ENCODE results near the gene TANC2.
"Not testable (repeated sequence)": the region's sequence is repeated elsewhere in the genome, so short reads cannot be mapped to it uniquely, and the experiment has no call there.

The TANC2 gene

GRCh38 chr17:62964506-62964905 is 1.5 kb upstream of the TANC2 start:
- no peak for DNase-seq

GRCh38 chr17:62965174-62965685 is 805 bp upstream of the TANC2 start:
- DNase-seq = no peak

GRCh38 chr17:62966426-62967204 is 580 bp downstream of the TANC2 start:
- peak; percentile 20 for DNase-seq

GRCh38 chr17:62967205-62967529 is 1.1 kb downstream of the TANC2 start:
- DNase-seq = no peak

- peak; percentile 87 for DNase-seq
Measured at GRCh38 chr17:62968445-62968923, 2.4 kb downstream of the TANC2 start.

GRCh38 chr17:62970610-62971009 is 4.6 kb downstream of the TANC2 start:
- DNase-seq = no peak

- DNase-seq = no peak
Measured at GRCh38 chr17:62971853-62972252, 5.8 kb downstream of the TANC2 start.

- no peak for DNase-seq
Measured at GRCh38 chr17:62974788-62975187, 8.8 kb downstream of the TANC2 start.

- peak; percentile 83 for DNase-seq
Measured at GRCh38 chr17:62975206-62975605, 9.2 kb downstream of the TANC2 start.

GRCh38 chr17:62976643-62977231 is 10.7 kb downstream of the TANC2 start:
- not testable (repeated sequence) for DNase-seq

GRCh38 chr17:62980842-62981241 is 14.8 kb downstream of the TANC2 start:
- DNase-seq = no peak

GRCh38 chr17:62981933-62982332 is 15.9 kb downstream of the TANC2 start:
- peak; percentile 19 for DNase-seq

- no peak for DNase-seq
Measured at GRCh38 chr17:62984801-62985200, 18.8 kb downstream of the TANC2 start.

- DNase-seq = no peak
Measured at GRCh38 chr17:62986549-62986948, 20.5 kb downstream of the TANC2 start.

GRCh38 chr17:62987136-62987535 is 21.1 kb downstream of the TANC2 start:
- DNase-seq = no peak

GRCh38 chr17:62989501-62989900 is 23.5 kb downstream of the TANC2 start:
- no peak for DNase-seq

- no peak for DNase-seq
Measured at GRCh38 chr17:62994931-62995330, 28.9 kb downstream of the TANC2 start.

GRCh38 chr17:62995377-62995885 is 29.4 kb downstream of the TANC2 start:
- peak; percentile 36 for DNase-seq

- DNase-seq = no peak
Measured at GRCh38 chr17:62996221-62996620, 30.2 kb downstream of the TANC2 start.

GRCh38 chr17:62998166-62998565 is 32.1 kb downstream of the TANC2 start:
- peak; percentile 43 for DNase-seq

GRCh38 chr17:62998665-62999393 is 32.8 kb downstream of the TANC2 start:
- no peak for DNase-seq

- no peak for DNase-seq
Measured at GRCh38 chr17:62999736-63000135, 33.7 kb downstream of the TANC2 start.

Measured in fibroblast of skin of back (primary cell).